Omental fat pad (tissue), 4 donors: ENCODE measurements around the gene VSIG10L2. TPM values are rescaled to one million over a fixed set of nuclear protein-coding genes. Genes with fewer than 3 reads are reported as not detected.

Experiments
- ATAC-seq: fragments of 150-250 bp; one replicate; pipeline ENCODE4 v1.9.1; 2016; ENCODE audit warnings: mild to moderate bottlenecking, moderate library complexity; ENCODE audit not compliant: low FRiP score
- DNase-seq: peaks from one replicate; pipeline ENCODE4 v3.0.0-alpha.2; 2019; ENCODE audit warnings: low spot score
- CTCF ChIP-seq, 3 donors: fragments of 450-650 bp; IDR thresholded peaks; one replicate each; pipeline ENCODE4 v1.5.1; 2016 to 2017; ENCODE audit warnings: antibody characterized with exemption in 3 of 3, mild to moderate bottlenecking in 3 of 3, moderate library complexity in 2 of 3
- total RNA-seq, 4 donors: library from RNA; depleted of rRNA; stranded (reverse); fragments of >200 nt; gene quantifications; one replicate each; pipeline ENCODE4 v1.1.0, GENCODE V29; 2016

VSIG10L2 gene
- total RNA-seq, 4 donors from 2014 or later = 0.32 TPM; not detected in 3

- TF ChIP-seq CTCF (IDR thresholded peaks at IDR 0.05) = no peak
- ATAC-seq (no peak), DNase-seq (no peak)
These were observed 14.1 kb downstream of the VSIG10L2 start for GRCh38 chr11:125959931-125960330.

- TF ChIP-seq CTCF (IDR thresholded peaks at IDR 0.05) = no peak
- no peak for ATAC-seq
- no peak for DNase-seq
These were observed 14.9 kb downstream of the VSIG10L2 start for GRCh38 chr11:125960771-125961170.

GRCh38 chr11:125967515-125967914 is 21.7 kb downstream of the VSIG10L2 start:
- no peak for TF ChIP-seq CTCF (IDR thresholded peaks at IDR 0.05)
- ATAC-seq (no peak), DNase-seq (no peak)

- no peak for ATAC-seq
- TF ChIP-seq CTCF (IDR thresholded peaks at IDR 0.05) = no peak
- no peak for DNase-seq
These were observed 22.5 kb downstream of the VSIG10L2 start for GRCh38 chr11:125968354-125968753.

- TF ChIP-seq CTCF (IDR thresholded peaks at IDR 0.05) = no peak
- ATAC-seq = no peak
- no peak for DNase-seq
These were observed 25.8 kb downstream of the VSIG10L2 start for GRCh38 chr11:125971618-125972017.

GRCh38 chr11:125974284-125974683 is 28.4 kb downstream of the VSIG10L2 start:
- ATAC-seq = no peak
- no peak for DNase-seq
- TF ChIP-seq CTCF (IDR thresholded peaks at IDR 0.05) = no peak

GRCh38 chr11:125975634-125976033 is 29.8 kb downstream of the VSIG10L2 start:
- no peak for TF ChIP-seq CTCF (IDR thresholded peaks at IDR 0.05)
- ATAC-seq (no peak), DNase-seq (no peak)
